MCF 10A (cell line): ENCODE results near the gene TPRX1. TPM values are rescaled to one million over a fixed set of nuclear protein-coding genes. Genes with fewer than 3 reads are reported as not detected.
A peak's percentile ranks its signal among the peaks of the same experiment; 100 is the strongest.
"Not testable (repeated sequence)": the region's sequence is repeated elsewhere in the genome, so short reads cannot be mapped to it uniquely, and the experiment has no call there.

Experiments
- BruUV-seq: library from RNA; stranded (reverse); fragments of 400-500 nt; replicated peaks from 2 replicates; lab custom pipeline; 2021; lab: Mats Ljungman, UMichigan
- CTCF ChIA-PET: fragments of 300-600 bp; sonication (Branson Sonifier 250); formaldehyde crosslinking; extraction: SDS; loops from one replicate; lab custom pipeline; 2021; ENCODE audit warnings: antibody characterized with exemption, inconsistent platforms; lab: Yijun Ruan, JAX
- POLR2A ChIA-PET: fragments of 300-600, 350-650 bp; sonication (Branson Sonifier 250); formaldehyde crosslinking; extraction: SDS; loops from one replicate; lab custom pipeline; 2020; ENCODE audit warnings: antibody characterized with exemption, inconsistent platforms; lab: Yijun Ruan, JAX
- DNase-seq: peaks from one replicate; pipeline ENCODE4 v3.0.0-alpha.2; 2018; ENCODE audit not compliant: unreplicated experiment
- H3K27ac Mint-ChIP-seq: one replicate; pipeline ENCODE4 v1.8.0; 2022; ENCODE audit warnings: mild to moderate bottlenecking, low read depth, mixed read lengths; ENCODE audit not compliant: unreplicated experiment
- H3K27me3 Mint-ChIP-seq: one replicate; pipeline ENCODE4 v1.8.0; 2022; ENCODE audit warnings: mixed read lengths; ENCODE audit not compliant: insufficient read depth, unreplicated experiment
- H3K36me3 Mint-ChIP-seq: one replicate; pipeline ENCODE4 v1.8.0; 2022; ENCODE audit warnings: mild to moderate bottlenecking, moderate library complexity, mixed read lengths; ENCODE audit not compliant: insufficient read depth, unreplicated experiment
- H3K4me1 Mint-ChIP-seq: one replicate; pipeline ENCODE4 v1.8.0; 2022; ENCODE audit warnings: mixed read lengths; ENCODE audit not compliant: insufficient read depth, unreplicated experiment
- H3K4me3 Mint-ChIP-seq: one replicate; pipeline ENCODE4 v1.8.0; 2022; ENCODE audit warnings: mild to moderate bottlenecking, moderate library complexity, mixed read lengths; ENCODE audit not compliant: unreplicated experiment
- H3K9me3 Mint-ChIP-seq: one replicate; pipeline ENCODE4 v1.8.0; 2022; ENCODE audit warnings: mixed read lengths; ENCODE audit not compliant: unreplicated experiment
- CTCF ChIP-seq: fragments of 200-600 bp; IDR thresholded peaks from one replicate; pipeline ENCODE4 v1.8.0; 2022; ENCODE audit warnings: antibody characterized with exemption, mild to moderate bottlenecking; ENCODE audit not compliant: unreplicated experiment
- intact Hi-C: fragments of 100-400 bp; cut with micrococcal nuclease; formaldehyde crosslinking; loops from 2 replicates; pipeline ENCODE4 v1.14.1; 2022
- total RNA-seq: library from RNA; stranded (reverse); gene quantifications from 2 replicates; pipeline ENCODE4 v1.2.3, GENCODE V29; 2022

Gene TPRX1
- total RNA-seq, 1 experiment from 2014 or later, result not detected

DNA sequence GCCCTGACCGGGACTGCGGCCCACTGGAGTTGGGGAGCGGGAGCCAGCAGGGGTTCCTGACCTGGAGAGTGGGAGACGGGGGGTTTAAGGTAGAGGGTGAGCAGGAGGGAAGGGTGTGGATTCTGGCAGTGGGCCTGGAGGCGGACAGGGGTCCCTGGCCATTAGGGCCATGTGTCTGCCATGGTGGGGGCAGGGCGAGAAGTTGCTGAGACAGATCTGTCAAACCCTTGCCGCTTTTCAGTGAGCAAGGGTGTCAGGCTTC is 38.1 kb downstream of the TPRX1 start:
- DNase-seq, result no peak
- POLR2A ChIA-PET, result interaction anchor here (1.2 kb wide), 1 partner anchor 97 kb away, joined by 4 read pairs; no protein-coding TSS in a partner anchor
- no peak for TF ChIP-seq CTCF
- CTCF ChIA-PET, result interaction anchor here (0.7 to 1.8 kb wide), 6 partner anchors 15 to 59 kb away, joined by 3 to 9 read pairs (median 6); partner anchors contain the start of gene NOP53
- intact Hi-C loops, result loop anchor here (1.0 kb wide), 1 partner anchor 22 kb away; no protein-coding TSS in a partner anchor
- no peak overlapping the region for H3K27ac Mint-ChIP-seq
- no peaks in the 10 kb centered on the region for H3K36me3 Mint-ChIP-seq
- no peak overlapping the region for H3K4me3 Mint-ChIP-seq
- no peaks in the 10 kb centered on the region for H3K27me3 Mint-ChIP-seq
- BruUV-seq, result no TSS peak
- no peaks in the 10 kb centered on the region for H3K4me1 Mint-ChIP-seq
- H3K9me3 Mint-ChIP-seq, result peaks cover 10% of the 10 kb centered on the region

- Mint-ChIP-seq H3K4me1 (no peaks in the 10 kb centered on the region), H3K9me3 (peaks cover 10% of the 10 kb centered on the region), H3K4me3 (no peak overlapping the region), H3K27me3 (no peaks in the 10 kb centered on the region), H3K36me3 (no peaks in the 10 kb centered on the region), H3K27ac (no peak overlapping the region)
- ChIA-PET POLR2A (interaction anchor here (0.5 to 1.2 kb wide), 4 partner anchors 17 to 281 kb away, joined by 3 to 4 read pairs (median 4); partner anchors contain the start of gene KPTN), CTCF (interaction anchor here (0.5 to 1.8 kb wide), 21 partner anchors 10 to 277 kb away, joined by 3 to 9 read pairs (median 4); partner anchors contain the start of genes EHD2 and NOP53)
- DNase-seq, result peak; percentile 69
- intact Hi-C loops, result loop anchor here (1.0 kb wide), 1 partner anchor 23 kb away; no protein-coding TSS in a partner anchor
- peak; percentile 72 for TF ChIP-seq CTCF
- BruUV-seq, result no TSS peak
These were observed 38.6 kb downstream of the TPRX1 start for GRCh38 chr19:47765523-47766358.

DNA sequence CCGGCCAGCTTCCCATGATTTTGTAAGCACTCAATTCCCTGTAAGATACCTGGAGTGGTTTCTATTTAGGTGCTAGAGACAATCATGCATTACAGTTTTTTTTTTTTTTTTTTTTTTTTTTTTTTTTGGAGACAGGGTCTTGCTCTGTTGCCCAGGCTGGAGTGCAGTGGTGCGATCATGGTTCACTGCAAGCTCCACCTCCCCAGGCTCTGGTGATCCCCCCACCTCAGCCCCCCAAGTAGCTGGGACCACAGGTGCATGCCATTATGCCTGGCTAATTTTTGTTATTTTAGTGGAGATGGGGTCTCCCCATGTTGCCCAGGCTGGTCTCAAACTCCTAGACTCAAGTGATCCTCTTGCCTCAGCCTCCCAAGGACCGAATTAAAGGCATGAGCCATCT is 39.6 kb downstream of the TPRX1 start:
- ChIA-PET CTCF (interaction anchor here (0.5 to 1.8 kb wide), 14 partner anchors 9 to 436 kb away, joined by 3 to 8 read pairs (median 4); partner anchors contain the start of gene EHD2), POLR2A (interaction anchor here (0.6 kb wide), 1 partner anchor 36 kb away, joined by 3 read pairs; no protein-coding TSS in a partner anchor)
- DNase-seq, H3K9me3 Mint-ChIP-seq, H3K27me3 Mint-ChIP-seq, H3K36me3 Mint-ChIP-seq, H3K27ac Mint-ChIP-seq, BruUV-seq, H3K4me1 Mint-ChIP-seq, H3K4me3 Mint-ChIP-seq, intact Hi-C loops: not testable (repeated sequence)

DNA sequence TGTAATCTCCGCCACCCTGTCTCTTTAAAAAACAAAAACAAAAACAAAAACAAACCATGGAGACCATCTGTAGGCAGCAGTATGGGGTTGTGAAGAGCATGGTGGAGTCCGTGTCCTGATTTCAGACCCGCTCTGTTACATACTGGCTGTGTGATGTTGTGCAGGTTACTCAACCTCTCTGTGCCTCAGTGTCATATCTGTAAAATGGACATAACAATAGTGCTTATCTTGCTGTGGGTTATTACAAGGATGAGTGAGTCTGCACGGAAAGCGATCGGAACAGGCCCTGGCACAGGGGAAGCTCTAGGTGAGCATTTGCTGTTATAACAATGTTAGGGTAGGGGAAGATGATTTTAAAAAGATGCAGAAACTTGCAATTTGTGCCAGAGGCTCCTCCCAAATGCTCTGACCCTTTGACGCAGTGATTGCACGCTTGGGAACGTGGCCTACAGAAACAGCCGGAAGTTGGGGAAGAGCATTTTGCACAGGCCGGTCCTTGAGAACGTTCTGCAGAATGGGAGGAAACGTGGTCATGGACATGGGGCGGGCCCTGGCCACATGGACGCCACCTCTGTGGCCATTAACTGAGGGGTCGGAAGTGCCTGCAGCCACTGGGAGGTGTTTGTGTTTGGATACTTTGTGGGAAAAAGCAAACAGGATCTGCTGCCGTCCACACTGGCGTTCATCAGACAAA is 41.6 kb downstream of the TPRX1 start:
- H3K27ac Mint-ChIP-seq, result no peak overlapping the region
- ChIA-PET POLR2A (interaction anchor here (0.5 kb wide), 1 partner anchor 28 kb away, joined by 3 read pairs; no protein-coding TSS in a partner anchor), CTCF (interaction anchor here (1.0 kb wide), 1 partner anchor 27 kb away, joined by 4 read pairs; no protein-coding TSS in a partner anchor)
- no TSS peak for BruUV-seq
- DNase-seq, result no peak
- no peak overlapping the region for H3K4me3 Mint-ChIP-seq
- H3K36me3 Mint-ChIP-seq, result peaks cover 8% of the 10 kb centered on the region
- intact Hi-C loops, result no loop called here
- H3K9me3 Mint-ChIP-seq, result no peaks in the 10 kb centered on the region
- H3K4me1 Mint-ChIP-seq, result no peaks in the 10 kb centered on the region
- no peak for TF ChIP-seq CTCF
- H3K27me3 Mint-ChIP-seq, result no peaks in the 10 kb centered on the region
